Neural cell (in vitro differentiated cells): ENCODE measurements around the gene DFFA. TPM values are rescaled to one million over a fixed set of nuclear protein-coding genes. Genes with fewer than 3 reads are reported as not detected.

Experiments used
- H2AFZ ChIP-seq: fragments of 200-600, 300-800 bp; sonication (generic), shearing (Covaris generic); 2 replicates; pipeline ENCODE4 v1.6.0; 2014; ENCODE audit warnings: low read depth, mild to moderate bottlenecking, antibody characterized with exemption, low read length, moderate library complexity
- H3F3A ChIP-seq: fragments of 200-600 bp; shearing (Covaris generic); 2 replicates; pipeline ENCODE4 v1.6.1; 2016; ENCODE audit warnings: mild to moderate bottlenecking, moderate library complexity, mixed read lengths, antibody characterized with exemption, low read length; ENCODE audit not compliant: insufficient read depth, poor library complexity, severe bottlenecking
- H3K27ac ChIP-seq: fragments of 200-600, 300-800 bp; sonication (generic), shearing (Covaris generic); 2 replicates; pipeline ENCODE4 v1.5.1; 2014; ENCODE audit warnings: mild to moderate bottlenecking, low read length, moderate library complexity
- H3K27me3 ChIP-seq: fragments of 300-800, 200-600 bp; sonication (generic), shearing (Covaris generic); 2 replicates; pipeline ENCODE4 v1.6.0; 2014; ENCODE audit warnings: mild to moderate bottlenecking, low read depth, low read length, moderate library complexity; ENCODE audit not compliant: insufficient read depth
- H3K36me3 ChIP-seq: fragments of 300-800, 200-600 bp; sonication (generic), shearing (Covaris generic); 2 replicates; pipeline ENCODE4 v1.5.1; 2014; ENCODE audit warnings: mild to moderate bottlenecking, antibody characterized with exemption, low read length, moderate library complexity; ENCODE audit not compliant: insufficient read depth
- H3K4me2 ChIP-seq: fragments of 300-800, 200-600 bp; sonication (generic), shearing (Covaris generic); 2 replicates; pipeline ENCODE4 v1.6.0; 2014; ENCODE audit warnings: mild to moderate bottlenecking, low read length
- H3K4me3 ChIP-seq: fragments of 300-800, 200-600 bp; sonication (generic), shearing (Covaris generic); 2 replicates; pipeline ENCODE4 v1.5.1; 2014; ENCODE audit warnings: mild to moderate bottlenecking, low read length, moderate library complexity
- H3K79me2 ChIP-seq: fragments of 200-600 bp; shearing (Covaris generic); replicated peaks from 2 replicates; pipeline ENCODE4 v1.6.0; 2014; ENCODE audit warnings: mild to moderate bottlenecking, low read length, moderate library complexity; ENCODE audit not compliant: insufficient read depth
- H3K9ac ChIP-seq: fragments of 300-800, 200-600 bp; sonication (generic), shearing (Covaris generic); 2 replicates; pipeline ENCODE4 v1.6.1; 2016; ENCODE audit warnings: mild to moderate bottlenecking, low read length, mixed read lengths
- H3K9me2 ChIP-seq: fragments of 200-600 bp; shearing (Covaris generic); 2 replicates; pipeline ENCODE4 v1.6.1; 2016; ENCODE audit warnings: mild to moderate bottlenecking, low read length, mixed read lengths; ENCODE audit not compliant: insufficient read depth
- H3K9me3 ChIP-seq: fragments of 200-600, 300-800 bp; sonication (generic), shearing (Covaris generic); 2 replicates; pipeline ENCODE4 v1.6.1; 2016; ENCODE audit warnings: mild to moderate bottlenecking, mixed run types, low read length, moderate library complexity, mixed read lengths
- H4K20me1 ChIP-seq: fragments of 200-600 bp; shearing (Covaris generic); 2 replicates; pipeline ENCODE4 v1.6.1; 2016; ENCODE audit warnings: mild to moderate bottlenecking, mixed run types; ENCODE audit not compliant: insufficient read depth
- CTCF ChIP-seq: fragments of 450-650 bp; IDR thresholded peaks from 2 replicates; pipeline ENCODE4 v1.5.1; 2014; ENCODE audit warnings: antibody characterized with exemption, mild to moderate bottlenecking, moderate library complexity; ENCODE audit not compliant: poor library complexity, severe bottlenecking
- EP300 ChIP-seq: fragments of 450-650 bp; conservative IDR thresholded peaks from 2 replicates; pipeline ENCODE4 v1.6.1; 2014; ENCODE audit warnings: antibody characterized with exemption, mild to moderate bottlenecking, moderate library complexity; ENCODE audit not compliant: poor library complexity, severe bottlenecking
- EZH2 ChIP-seq: fragments of 200-600, 300-800 bp; shearing (Covaris generic), sonication (generic); IDR thresholded peaks from 2 replicates; pipeline ENCODE4 v1.6.1; 2014; ENCODE audit warnings: antibody characterized with exemption, low read length, borderline replicate concordance, mild to moderate bottlenecking; ENCODE audit not compliant: insufficient read depth, poor library complexity, severe bottlenecking
- MXI1 ChIP-seq: fragments of 450-650 bp; conservative IDR thresholded peaks from 2 replicates; pipeline ENCODE4 v1.6.1; 2014; ENCODE audit warnings: antibody characterized with exemption, mild to moderate bottlenecking; ENCODE audit not compliant: poor library complexity, severe bottlenecking
- POLR2AphosphoS5 ChIP-seq: IDR thresholded peaks from 2 replicates; pipeline ENCODE4 v1.6.1; 2012
- RAD21 ChIP-seq: fragments of 450-650 bp; conservative IDR thresholded peaks from 2 replicates; pipeline ENCODE4 v1.6.1; 2014; ENCODE audit warnings: antibody characterized with exemption, mild to moderate bottlenecking, moderate library complexity
- REST ChIP-seq: IDR thresholded peaks from 2 replicates; pipeline ENCODE4 v1.6.1; 2012; ENCODE audit warnings: borderline replicate concordance
- SMC3 ChIP-seq: fragments of 450-650 bp; conservative IDR thresholded peaks from 2 replicates; pipeline ENCODE4 v1.6.1; 2014; ENCODE audit warnings: antibody characterized with exemption, mild to moderate bottlenecking, moderate library complexity; ENCODE audit not compliant: poor library complexity
- TAF1 ChIP-seq: IDR thresholded peaks from 2 replicates; pipeline ENCODE4 v1.6.1; 2012; ENCODE audit warnings: low read depth
- polyA plus RNA-seq: library from polyadenylated mRNA; depleted of rRNA; stranded (reverse); fragments of >200 nt; gene quantifications from 2 replicates; pipeline ENCODE4 v1.2.3, GENCODE V29; 2014

Gene DFFA
- polyA plus RNA-seq, 1 donor from 2014 or later, result 32.7 TPM

- no peaks in the 10 kb centered on the region for H4K20me1 ChIP-seq
- no peaks in the 10 kb centered on the region for H3K9me3 ChIP-seq
- no peaks in the 10 kb centered on the region for H3K36me3 ChIP-seq
- H3K9ac ChIP-seq, result no peak overlapping the region
- TF ChIP-seq MXI1, result no peak
- no peak for TF ChIP-seq CTCF
- TF ChIP-seq EZH2, result no peak
- no peak for TF ChIP-seq TAF1
- no peak for TF ChIP-seq POLR2AphosphoS5
- TF ChIP-seq RAD21, result no peak
- TF ChIP-seq SMC3, result no peak
- no peak for TF ChIP-seq EP300
- TF ChIP-seq REST, result no peak
- H2AFZ ChIP-seq, result no peak overlapping the region
- no peaks in the 10 kb centered on the region for H3K9me2 ChIP-seq
- no peaks in the 10 kb centered on the region for H3K27me3 ChIP-seq
- H3K4me2 ChIP-seq, result no peak overlapping the region
- no peak overlapping the region for H3K27ac ChIP-seq
- H3K79me2 ChIP-seq, result no peaks in the 10 kb centered on the region
- no peaks in the 10 kb centered on the region for H3F3A ChIP-seq
- H3K4me3 ChIP-seq, result no peak overlapping the region
Observed at GRCh38 chr1:10504249-10504648, 31.9 kb upstream of the DFFA start.

GRCh38 chr1:10502206-10502605 lies 29.9 kb upstream of the DFFA start:
- no peak overlapping the region for H3K4me3 ChIP-seq
- H3K9me3 ChIP-seq, result no peaks in the 10 kb centered on the region
- H3K27me3 ChIP-seq, result no peaks in the 10 kb centered on the region
- TF ChIP-seq EP300 (no peak), TAF1 (no peak), CTCF (no peak), POLR2AphosphoS5 (no peak), REST (no peak), RAD21 (no peak), EZH2 (no peak), MXI1 (no peak)
- H3K36me3 ChIP-seq, result no peaks in the 10 kb centered on the region
- H3F3A ChIP-seq, result no peaks in the 10 kb centered on the region
- H3K9me2 ChIP-seq, result no peaks in the 10 kb centered on the region
- H2AFZ ChIP-seq, result no peak overlapping the region
- no peaks in the 10 kb centered on the region for H4K20me1 ChIP-seq
- H3K4me2 ChIP-seq, result no peak overlapping the region
- no peaks in the 10 kb centered on the region for H3K79me2 ChIP-seq
- H3K9ac ChIP-seq, result no peak overlapping the region
- H3K27ac ChIP-seq, result no peak overlapping the region
